ENCODE data around the gene CEP72. TPM values are rescaled to one million over a fixed set of nuclear protein-coding genes. Genes with fewer than 3 reads are reported as not detected.
A peak's percentile ranks its signal among the peaks of the same experiment; 100 is the strongest.

Gene CEP72
- total RNA-seq, 1 donor from 2014 or later: 27.2 TPM

DNA sequence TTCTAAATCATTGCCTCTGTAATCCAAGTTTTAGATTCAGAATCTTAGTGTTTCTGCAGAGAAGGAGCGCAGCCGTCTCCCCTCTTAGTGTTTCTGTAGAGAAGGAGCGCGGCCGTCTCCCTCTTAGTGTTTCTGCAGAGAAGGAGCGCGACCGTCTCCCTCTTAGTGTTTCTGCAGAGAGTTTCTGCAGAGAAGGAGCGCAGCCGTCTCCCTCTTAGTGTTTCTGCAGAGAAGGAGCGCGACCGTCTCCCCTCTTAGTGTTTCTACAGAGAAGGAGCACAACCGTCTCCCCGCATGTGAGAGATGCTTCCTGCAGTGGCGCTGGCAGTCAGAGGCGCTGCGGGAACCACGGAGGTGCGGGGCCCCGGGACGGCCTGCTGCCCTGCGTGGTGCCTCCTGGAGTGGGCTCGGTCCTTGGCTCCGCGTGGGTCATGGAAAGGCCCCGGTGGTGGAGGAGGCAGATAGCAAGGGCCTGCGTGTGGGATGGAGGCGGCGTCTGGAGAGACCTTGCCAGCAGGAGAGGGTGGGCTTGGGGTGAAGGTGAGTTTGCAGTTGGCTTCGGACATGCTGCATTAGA, 10.9 kb downstream of the CEP72 start:
- Mint-ChIP-seq H3K27ac (ENCODE audit: unreplicated experiment) (no peak overlapping the region), H3K4me1 (peaks cover 4% of the 10 kb centered on the region), H3K9me3 (no peaks in the 10 kb centered on the region), H3K36me3 (ENCODE audit: low read depth) (peaks cover 8% of the 10 kb centered on the region), H3K4me3 (no peak overlapping the region), H3K27me3 (ENCODE audit: low read depth) (no peaks in the 10 kb centered on the region)
- DNase-seq (ENCODE audit: low read depth, low spot score): no peak
- TF ChIP-seq, protein P1, sequence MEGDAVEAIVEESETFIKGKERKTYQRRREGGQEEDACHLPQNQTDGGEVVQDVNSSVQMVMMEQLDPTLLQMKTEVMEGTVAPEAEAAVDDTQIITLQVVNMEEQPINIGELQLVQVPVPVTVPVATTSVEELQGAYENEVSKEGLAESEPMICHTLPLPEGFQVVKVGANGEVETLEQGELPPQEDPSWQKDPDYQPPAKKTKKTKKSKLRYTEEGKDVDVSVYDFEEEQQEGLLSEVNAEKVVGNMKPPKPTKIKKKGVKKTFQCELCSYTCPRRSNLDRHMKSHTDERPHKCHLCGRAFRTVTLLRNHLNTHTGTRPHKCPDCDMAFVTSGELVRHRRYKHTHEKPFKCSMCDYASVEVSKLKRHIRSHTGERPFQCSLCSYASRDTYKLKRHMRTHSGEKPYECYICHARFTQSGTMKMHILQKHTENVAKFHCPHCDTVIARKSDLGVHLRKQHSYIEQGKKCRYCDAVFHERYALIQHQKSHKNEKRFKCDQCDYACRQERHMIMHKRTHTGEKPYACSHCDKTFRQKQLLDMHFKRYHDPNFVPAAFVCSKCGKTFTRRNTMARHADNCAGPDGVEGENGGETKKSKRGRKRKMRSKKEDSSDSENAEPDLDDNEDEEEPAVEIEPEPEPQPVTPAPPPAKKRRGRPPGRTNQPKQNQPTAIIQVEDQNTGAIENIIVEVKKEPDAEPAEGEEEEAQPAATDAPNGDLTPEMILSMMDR (conservative IDR thresholded peaks at IDR 0.05): no peak

DNA sequence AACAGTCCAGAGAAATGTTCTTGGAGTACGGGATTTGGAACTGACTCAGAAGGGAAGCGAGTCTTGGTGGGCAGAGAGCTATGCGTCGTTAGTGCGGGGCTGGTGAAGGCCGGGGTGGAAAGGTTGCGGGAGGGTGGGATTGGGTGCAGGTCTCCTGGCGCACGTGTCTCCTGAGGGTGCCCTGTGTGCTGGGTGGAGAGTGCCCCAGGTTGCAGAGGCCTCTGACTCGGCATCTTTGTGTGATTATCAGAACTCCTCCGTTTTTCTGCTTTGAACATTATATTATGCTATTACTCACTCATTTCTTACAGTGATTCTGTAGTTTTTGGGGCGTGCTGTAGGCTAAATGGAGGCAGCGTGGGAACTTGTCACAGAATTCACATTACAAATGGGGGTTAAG, 11.4 kb downstream of the CEP72 start:
- DNase-seq (ENCODE audit: low read depth, low spot score): no peak
- H3K9me3 Mint-ChIP-seq: no peaks in the 10 kb centered on the region
- TF ChIP-seq, protein P1 (conservative IDR thresholded peaks at IDR 0.05): no peak
- peaks cover 9% of the 10 kb centered on the region for H3K36me3 Mint-ChIP-seq (ENCODE audit: low read depth)
- H3K4me3 Mint-ChIP-seq: no peak overlapping the region
- H3K27ac Mint-ChIP-seq (ENCODE audit: unreplicated experiment): no peak overlapping the region
- H3K27me3 Mint-ChIP-seq (ENCODE audit: low read depth): no peaks in the 10 kb centered on the region
- peaks cover 4% of the 10 kb centered on the region for H3K4me1 Mint-ChIP-seq

DNA sequence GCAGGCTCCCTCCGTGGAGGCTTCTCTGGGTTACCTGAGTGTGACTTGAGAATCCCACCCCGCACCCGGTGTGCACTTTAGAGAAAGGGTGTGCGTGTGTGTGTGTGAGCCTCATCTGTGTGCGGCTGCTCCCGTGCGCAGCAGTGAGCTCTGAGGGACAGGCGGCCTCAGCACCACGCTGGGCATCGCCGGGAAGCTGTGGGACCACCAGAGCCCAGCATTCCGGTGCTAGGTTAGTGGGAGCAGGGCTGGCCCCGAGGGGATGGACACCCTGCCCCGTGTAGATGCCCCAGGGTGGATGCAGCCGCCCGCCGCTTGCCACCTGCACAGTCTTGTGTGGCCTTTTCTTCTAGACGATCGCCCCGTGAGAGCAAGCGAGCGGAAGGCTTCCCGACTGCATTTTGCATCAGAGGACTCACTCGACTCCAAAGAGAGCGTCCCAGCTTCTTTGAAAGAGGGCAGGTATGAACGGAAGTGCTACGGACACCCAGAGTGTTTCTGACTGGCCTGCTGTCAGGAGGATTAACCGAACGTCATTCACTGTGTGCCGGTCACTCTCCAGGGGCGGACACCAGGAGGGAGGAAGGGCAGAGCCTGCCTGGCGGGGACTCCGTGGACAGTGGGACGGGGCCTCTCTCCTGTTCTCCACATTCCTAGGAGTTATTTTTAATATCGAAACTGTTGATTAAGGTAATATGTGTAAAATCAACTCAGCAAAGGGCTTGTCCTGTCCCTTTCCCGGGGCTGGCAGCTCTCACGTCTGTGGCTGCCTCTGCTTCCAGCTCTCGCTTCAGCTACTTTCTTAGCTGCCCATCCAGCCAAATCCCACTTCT, 12.2 kb downstream of the CEP72 start:
- Mint-ChIP-seq H3K4me1 (peaks cover 4% of the 10 kb centered on the region), H3K4me3 (no peak overlapping the region), H3K9me3 (no peaks in the 10 kb centered on the region), H3K27me3 (ENCODE audit: low read depth) (no peaks in the 10 kb centered on the region), H3K36me3 (ENCODE audit: low read depth) (peaks cover 9% of the 10 kb centered on the region), H3K27ac (ENCODE audit: unreplicated experiment) (peak overlapping the region; percentile 36)
- TF ChIP-seq, protein P1 (conservative IDR thresholded peaks at IDR 0.05): no peak
- DNase-seq (ENCODE audit: low read depth, low spot score): no peak

DNA sequence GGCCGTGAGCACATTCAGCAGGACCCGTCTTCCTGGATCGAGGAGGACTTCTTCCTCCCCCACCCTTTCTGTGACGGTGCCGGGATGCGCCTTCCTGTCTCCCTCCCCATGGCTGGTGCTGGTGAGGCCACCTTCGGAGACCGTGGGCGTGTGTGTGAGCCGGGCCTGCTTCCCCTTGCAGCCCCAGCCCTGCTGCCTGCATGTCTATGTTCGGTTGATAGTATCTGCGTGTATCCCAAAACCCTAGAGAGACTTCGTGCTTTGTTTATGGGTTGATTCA, 12.8 kb downstream of the CEP72 start:
- TF ChIP-seq, protein P1 (conservative IDR thresholded peaks at IDR 0.05): no peak

DNA sequence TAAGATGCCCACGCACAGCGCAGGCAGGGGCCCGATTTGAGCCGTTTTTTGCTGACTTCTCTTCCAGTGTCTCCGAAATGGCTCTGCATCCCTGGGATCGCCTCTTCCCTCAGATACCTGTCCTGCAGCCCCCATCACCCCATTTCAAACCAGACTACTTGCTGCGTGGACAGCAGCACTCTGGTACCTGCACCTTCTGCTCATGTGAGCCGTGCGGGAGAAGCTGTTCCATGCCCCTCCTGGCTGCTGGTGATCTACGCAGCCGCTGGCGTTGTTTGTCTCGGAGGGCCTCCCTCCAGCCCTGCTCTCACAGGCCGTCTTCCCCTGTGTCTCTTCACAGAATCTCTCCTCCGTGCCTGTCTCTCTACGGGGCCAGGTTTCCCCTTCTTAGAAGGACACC, 13.4 kb downstream of the CEP72 start:
- Mint-ChIP-seq H3K27me3 (ENCODE audit: low read depth) (no peaks in the 10 kb centered on the region), H3K4me3 (no peak overlapping the region), H3K36me3 (ENCODE audit: low read depth) (peaks cover 4% of the 10 kb centered on the region), H3K9me3 (no peaks in the 10 kb centered on the region), H3K27ac (ENCODE audit: unreplicated experiment) (peak overlapping the region; percentile 27), H3K4me1 (peaks cover 4% of the 10 kb centered on the region)
- TF ChIP-seq, protein P1 (conservative IDR thresholded peaks at IDR 0.05): no peak
- no peak for DNase-seq (ENCODE audit: low read depth, low spot score)

More for the DNA sequence above, 12.8 kb downstream of the CEP72 start:
- peaks cover 5% of the 10 kb centered on the region for H3K36me3 Mint-ChIP-seq (ENCODE audit: low read depth)
- H3K4me3 Mint-ChIP-seq: no peak overlapping the region
- no peaks in the 10 kb centered on the region for H3K9me3 Mint-ChIP-seq
- H3K4me1 Mint-ChIP-seq: peaks cover 4% of the 10 kb centered on the region
- H3K27me3 Mint-ChIP-seq (ENCODE audit: low read depth): no peaks in the 10 kb centered on the region
- no peak for DNase-seq (ENCODE audit: low read depth, low spot score)
- H3K27ac Mint-ChIP-seq (ENCODE audit: unreplicated experiment): peak overlapping the region; percentile 14
